ENCODE measurements around the gene C17orf107. TPM values are rescaled to one million over a fixed set of nuclear protein-coding genes. Genes with fewer than 3 reads are reported as not detected.

The C17orf107 gene
- total and polyA plus RNA-seq, 2 donors (not counting 1 experiment from before 2014, with no cell fraction given): 3.9 to 4.6 TPM

DNA sequence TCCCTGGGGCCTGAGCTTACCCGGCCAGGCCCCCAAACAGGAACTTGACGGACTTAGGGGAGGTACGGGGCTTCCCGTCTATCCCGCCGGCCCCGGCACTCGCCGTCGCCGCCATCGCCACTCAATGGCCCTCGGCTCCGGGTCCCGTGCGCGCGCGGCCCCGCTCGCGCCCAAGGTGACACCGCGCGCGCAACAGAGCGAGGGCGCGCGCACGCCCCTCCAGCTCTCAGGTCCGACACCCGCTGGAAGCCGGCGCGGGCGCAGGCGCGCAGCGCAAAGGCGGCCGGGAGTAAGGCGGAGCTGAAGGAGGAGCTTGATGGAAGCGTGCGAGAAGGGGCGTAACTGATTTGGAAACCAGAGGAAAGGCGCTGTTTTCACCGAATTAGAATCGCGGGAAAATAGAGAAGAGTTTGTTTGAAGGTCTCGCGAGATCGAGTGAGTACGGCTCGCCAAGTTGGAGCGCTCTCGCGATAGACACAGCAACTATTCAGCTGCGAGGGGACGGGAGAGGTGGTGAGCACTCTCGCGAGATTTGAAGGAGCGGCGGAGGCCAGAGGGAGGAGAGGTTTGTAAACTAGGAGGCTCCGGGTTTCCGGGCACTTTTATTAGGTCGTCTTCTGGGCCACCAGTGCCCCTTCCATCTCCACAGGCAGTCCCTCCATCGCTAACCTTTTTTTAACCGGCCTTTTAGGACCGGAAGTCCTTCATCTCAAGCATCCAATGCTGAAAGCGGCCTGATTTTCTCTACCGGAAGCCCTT, 40.6 kb downstream of the C17orf107 start, which contains the start of the genes RNF167 and SLC25A11:
Gene RNF167, plus strand, starts transcription at position 473 of the 759 bp plus-strand sequence. CDS start 642 bp downstream, outside the sequence.
Gene SLC25A11, minus strand, starts transcription at position 251 of the 759 bp plus-strand sequence. Its CDS starts 136 bp downstream, at position 115.
- peak within 1 kb of the TSS; percentile 99 for H3K4me2 ChIP-seq (replicated peaks; ENCODE audit: low read depth, low read length, poor library complexity, severe bottlenecking)
- no peaks in the 10 kb centered on the region for H3K27me3 ChIP-seq (replicated peaks in 1 of 4; ENCODE audit: control extremely low read depth in 1 of 4, control insufficient read depth in 3 of 4, insufficient read depth in 4 of 4, low read length in 3 of 4)
- DNase-seq: peak; percentile 99
- peak within 1 kb of the TSS; percentile 89 for H3K4me3 Mint-ChIP-seq
- H3K4me1 ChIP-seq (ENCODE audit: control insufficient read depth in 2 of 2, insufficient read depth in 2 of 2, low read length in 2 of 2): peaks cover 50 to 58% of the 10 kb centered on the region in 2 donors
- no peaks in the 10 kb centered on the region for H3K9me3 Mint-ChIP-seq (ENCODE audit: insufficient read depth)
- peaks cover 58% of the 10 kb centered on the region for H3K4me1 Mint-ChIP-seq
- H3K36me3 ChIP-seq (replicated peaks in 1 of 2; ENCODE audit: control extremely low read depth in 1 of 2, control insufficient read depth in 1 of 2, extremely low read depth in 1 of 2, insufficient read depth in 2 of 2, low read length in 1 of 2): peaks cover 0 to 43% of the 10 kb centered on the region in 2 experiments
- H3K79me2 ChIP-seq (ENCODE audit: control insufficient read depth, insufficient read depth, low read length): peaks cover 47% of the 10 kb centered on the region
- intact Hi-C loops (cut with micrococcal nuclease): loop anchor here (1.0 to 10.0 kb wide), 7 partner anchors 8 to 305 kb away; partner anchors contain the start of genes INCA1, KIF1C, PFN1 and PLD2
- peak within 1 kb of the TSS; percentile 95 for H3K27ac Mint-ChIP-seq
- H2AFZ ChIP-seq (ENCODE audit: insufficient read depth, low read depth, low read length, poor library complexity, severe bottlenecking): peak within 1 kb of the TSS; percentile 78
- ATAC-seq (ENCODE audit: low read depth): peak; percentile 84
- H3K9ac ChIP-seq (ENCODE audit: low read length): peak within 1 kb of the TSS; percentile 86
- CTCF ChIA-PET: interaction anchor here (0.5 to 3.1 kb wide), 18 partner anchors 9 to 184 kb away, joined by 3 to 24 read pairs (median 6); partner anchors contain the start of genes CAMTA2, CHRNE, INCA1 and KIF1C
- H4K20me1 ChIP-seq (ENCODE audit: control insufficient read depth, insufficient read depth, low read length, poor library complexity, severe bottlenecking): peaks cover 11% of the 10 kb centered on the region
- peak within 1 kb of the TSS; percentile 84 to 87 for H3K27ac ChIP-seq (ENCODE audit: low read length in 2 of 2)
- POLR2A ChIA-PET: interaction anchor here (0.6 to 2.6 kb wide), 16 partner anchors 9 to 796 kb away, joined by 3 to 38 read pairs (median 4); partner anchors contain the start of genes ARRB2, C17orf107, CAMTA2 and CHRNE
- peak within 1 kb of the TSS; percentile 83 to 100 (median 86) for H3K4me3 ChIP-seq (ENCODE audit: control extremely low read depth in 1 of 5, extremely low read depth in 1 of 5, insufficient read depth in 1 of 5, low read depth in 2 of 5, low read length in 4 of 5)
- no peak for TF ChIP-seq EZH2 (IDR thresholded peaks at IDR 0.05; ENCODE audit: borderline replicate concordance, insufficient read depth, low read depth, low read length, poor library complexity, severe bottlenecking)
- TF ChIP-seq, protein P1, sequence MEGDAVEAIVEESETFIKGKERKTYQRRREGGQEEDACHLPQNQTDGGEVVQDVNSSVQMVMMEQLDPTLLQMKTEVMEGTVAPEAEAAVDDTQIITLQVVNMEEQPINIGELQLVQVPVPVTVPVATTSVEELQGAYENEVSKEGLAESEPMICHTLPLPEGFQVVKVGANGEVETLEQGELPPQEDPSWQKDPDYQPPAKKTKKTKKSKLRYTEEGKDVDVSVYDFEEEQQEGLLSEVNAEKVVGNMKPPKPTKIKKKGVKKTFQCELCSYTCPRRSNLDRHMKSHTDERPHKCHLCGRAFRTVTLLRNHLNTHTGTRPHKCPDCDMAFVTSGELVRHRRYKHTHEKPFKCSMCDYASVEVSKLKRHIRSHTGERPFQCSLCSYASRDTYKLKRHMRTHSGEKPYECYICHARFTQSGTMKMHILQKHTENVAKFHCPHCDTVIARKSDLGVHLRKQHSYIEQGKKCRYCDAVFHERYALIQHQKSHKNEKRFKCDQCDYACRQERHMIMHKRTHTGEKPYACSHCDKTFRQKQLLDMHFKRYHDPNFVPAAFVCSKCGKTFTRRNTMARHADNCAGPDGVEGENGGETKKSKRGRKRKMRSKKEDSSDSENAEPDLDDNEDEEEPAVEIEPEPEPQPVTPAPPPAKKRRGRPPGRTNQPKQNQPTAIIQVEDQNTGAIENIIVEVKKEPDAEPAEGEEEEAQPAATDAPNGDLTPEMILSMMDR (IDR thresholded peaks at IDR 0.05): no peak
- H3K27me3 Mint-ChIP-seq: no peaks in the 10 kb centered on the region
- no peaks in the 10 kb centered on the region for H3K9me3 ChIP-seq (ENCODE audit: control extremely low read depth in 1 of 3, control insufficient read depth in 2 of 3, insufficient read depth in 1 of 3, low read length in 2 of 3)
- under 1% methylated on average over 70 of the region's 72 CpGs for WGBS (ENCODE audit: insufficient coverage)
